Body of pancreas (tissue), 4 donors: Measurements from ENCODE around the gene DLX1. TPM values are rescaled to one million over a fixed set of nuclear protein-coding genes. Genes with fewer than 3 reads are reported as not detected.

Source experiments
- ATAC-seq: fragments of 150-250 bp; one replicate; pipeline ENCODE4 v1.9.1; 2016
- DNase-seq, 4 donors: peaks; one replicate each; pipeline ENCODE4 v3.0.0-alpha.2; 2019
- H3K27ac ChIP-seq, 4 donors: fragments of 200-600 bp; sonication (generic); 1 replicate in 3 of 4; 2 replicates in 1 of 4; pipeline versions ENCODE4 v1.5.1 to v1.6.1; 2016 to 2019; ENCODE audit warnings: mild to moderate bottlenecking in 1 of 4, mixed read lengths in 1 of 4, moderate library complexity in 1 of 4
- H3K27me3 ChIP-seq, 2 donors: fragments of 200-600 bp; sonication (generic); one replicate each; pipeline ENCODE4 v1.6.0; 2016; ENCODE audit warnings: mild to moderate bottlenecking in 1 of 2
- H3K36me3 ChIP-seq, 2 donors: fragments of 200-600 bp; sonication (generic); replicated peaks in 1 of 2; 2 replicates each; pipeline ENCODE4 v1.5.1; 2016; ENCODE audit warnings: low read depth in 2 of 2; ENCODE audit not compliant: insufficient read depth in 1 of 2
- H3K4me1 ChIP-seq: fragments of 200-600 bp; sonication (generic); one replicate; pipeline ENCODE4 v1.6.0; 2016
- H3K4me3 ChIP-seq, 2 donors: fragments of 200-600 bp; sonication (generic); 1 replicate in 1 of 2; 2 replicates in 1 of 2; pipeline ENCODE4 v1.5.1; 2016 to 2019
- H3K9me3 ChIP-seq, 3 donors: fragments of 200-600 bp; sonication (generic); 1 replicate in 2 of 3; 2 replicates in 1 of 3; pipeline ENCODE4 v1.5.1; 2016
- CTCF ChIP-seq, 7 experiments: fragments of 450-650 bp in 4 of 7; fragments of 200-600 bp in 3 of 7; sonication (generic) in 3 of 7; IDR thresholded peaks; one replicate each; pipeline ENCODE4 v1.5.1; 2016 to 2019; ENCODE audit warnings: antibody characterized with exemption in 7 of 7
- POLR2A ChIP-seq, 3 donors: fragments of 450-650 bp; IDR thresholded peaks; one replicate each; pipeline ENCODE4 v1.6.1; 2016; ENCODE audit warnings: antibody characterized with exemption in 3 of 3, mild to moderate bottlenecking in 2 of 3
- WGBS, 2 donors: methylation state at CpG; one replicate each; pipeline ENCODE4 v1.1.5; 2017; 5-methylcytosine and 5-hydroxymethylcytosine counted together
- intact Hi-C: fragments of 100-400 bp; cut with DNase I; formaldehyde crosslinking; loops from one replicate; pipeline ENCODE4 v1.15.1; 2023
- total RNA-seq, 2 donors: library from RNA; depleted of rRNA; stranded (reverse); fragments of >200 nt; gene quantifications; one replicate each; pipeline ENCODE4 v1.1.0, GENCODE V29; 2016

DLX1 gene
- total RNA-seq, 2 donors from 2014 or later, result not detected

GRCh38 chr2:172048508-172049503, 36.5 kb upstream of the DLX1 start:
- H3K27ac ChIP-seq, result no peak overlapping the region
- 88% methylated on average over 6 of the region's 6 CpGs for WGBS, 2 donors

GRCh38 chr2:172049567-172050120, 35.7 kb upstream of the DLX1 start:
- DNase-seq (no peak), ATAC-seq (no peak)
- intact Hi-C loops, result no loop called here
- TF ChIP-seq POLR2A (IDR thresholded peaks at IDR 0.05) (no peak), CTCF (IDR thresholded peaks at IDR 0.05) (no peak)
- Histone ChIP-seq H3K4me1 (peaks cover 5% of the 10 kb centered on the region), H3K36me3 (no peaks in the 10 kb centered on the region), H3K27me3 (no peaks in the 10 kb centered on the region), H3K27ac (no peak overlapping the region), H3K4me3 (no peak overlapping the region), H3K9me3 (no peaks in the 10 kb centered on the region)
- WGBS, 2 donors, result 86 to 90% methylated on average over 2 of the region's 2 CpGs

More at GRCh38 chr2:172048508-172049503, 36.5 kb upstream of the DLX1 start:
- no peaks in the 10 kb centered on the region for H3K36me3 ChIP-seq
- H3K9me3 ChIP-seq, result no peaks in the 10 kb centered on the region
- intact Hi-C loops, result no loop called here
- no peak for TF ChIP-seq POLR2A (IDR thresholded peaks at IDR 0.05)
- no peak for TF ChIP-seq CTCF (IDR thresholded peaks at IDR 0.05)
- no peak for DNase-seq
- no peak for ATAC-seq
- peaks cover 5% of the 10 kb centered on the region for H3K4me1 ChIP-seq
- H3K4me3 ChIP-seq, result no peak overlapping the region
- H3K27me3 ChIP-seq, result no peaks in the 10 kb centered on the region

DNA sequence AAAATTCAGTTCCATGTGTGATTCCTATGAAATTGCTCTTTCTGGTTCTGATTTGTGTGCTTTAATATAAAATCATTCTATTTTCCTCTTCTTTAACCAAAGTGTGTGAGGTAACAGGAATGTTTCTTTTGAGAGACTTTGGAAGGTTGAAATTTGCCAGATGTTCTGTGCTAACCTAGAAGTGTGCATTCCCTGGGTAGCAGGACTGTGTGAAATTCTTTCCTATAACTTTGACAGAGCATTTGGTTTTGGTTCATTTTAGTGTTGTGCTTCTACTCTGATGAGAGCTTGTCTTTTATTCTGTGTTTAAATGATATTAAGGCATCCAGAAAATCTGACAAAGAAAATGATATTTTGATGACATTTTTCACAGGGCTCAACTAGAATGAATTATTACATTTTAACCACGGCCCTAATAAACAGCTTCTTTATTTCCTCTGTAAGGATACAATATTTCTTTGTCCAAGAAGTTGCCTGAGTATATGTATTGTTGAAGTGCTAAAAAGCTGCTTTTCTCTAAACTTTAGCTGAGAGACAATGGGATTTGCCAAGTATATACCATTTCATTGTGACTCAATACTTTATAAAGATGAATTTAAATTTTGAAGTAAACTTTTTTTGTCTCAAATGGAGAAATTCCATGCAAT, 34.7 kb upstream of the DLX1 start:
- ATAC-seq, result no peak
- WGBS, 2 donors, result 69 to 83% methylated on average over 1 of the region's 1 CpG
- TF ChIP-seq POLR2A (IDR thresholded peaks at IDR 0.05), result no peak
- TF ChIP-seq CTCF (IDR thresholded peaks at IDR 0.05), result no peak
- intact Hi-C loops, result no loop called here
- no peak for DNase-seq
- no peak overlapping the region for H3K27ac ChIP-seq
- no peak overlapping the region for H3K4me3 ChIP-seq
- H3K9me3 ChIP-seq, result no peaks in the 10 kb centered on the region
- H3K27me3 ChIP-seq, result no peaks in the 10 kb centered on the region
- H3K36me3 ChIP-seq, result no peaks in the 10 kb centered on the region
- peaks cover 5% of the 10 kb centered on the region for H3K4me1 ChIP-seq

GRCh38 chr2:172052000-172052983, 33.0 kb upstream of the DLX1 start:
- ATAC-seq (no peak), DNase-seq (no peak)
- H3K4me3 ChIP-seq, result no peak overlapping the region
- H3K27me3 ChIP-seq, result no peaks in the 10 kb centered on the region
- no peak for TF ChIP-seq POLR2A (IDR thresholded peaks at IDR 0.05)
- no peak for TF ChIP-seq CTCF (IDR thresholded peaks at IDR 0.05)
- WGBS, 2 donors, result 57 to 70% methylated on average over 4 of the region's 4 CpGs
- intact Hi-C loops, result no loop called here
- peaks cover 5% of the 10 kb centered on the region for H3K4me1 ChIP-seq
- H3K36me3 ChIP-seq, result no peaks in the 10 kb centered on the region
- no peaks in the 10 kb centered on the region for H3K9me3 ChIP-seq
- H3K27ac ChIP-seq, result no peak overlapping the region
